GM04503 (cell line): ENCODE measurements around the gene GRHL1.

Experiments used
- DNase-seq: peaks from one replicate; pipeline ENCODE4 v3.0.0-alpha.2; 2012; ENCODE audit warnings: low read depth

GRHL1 gene

DNA sequence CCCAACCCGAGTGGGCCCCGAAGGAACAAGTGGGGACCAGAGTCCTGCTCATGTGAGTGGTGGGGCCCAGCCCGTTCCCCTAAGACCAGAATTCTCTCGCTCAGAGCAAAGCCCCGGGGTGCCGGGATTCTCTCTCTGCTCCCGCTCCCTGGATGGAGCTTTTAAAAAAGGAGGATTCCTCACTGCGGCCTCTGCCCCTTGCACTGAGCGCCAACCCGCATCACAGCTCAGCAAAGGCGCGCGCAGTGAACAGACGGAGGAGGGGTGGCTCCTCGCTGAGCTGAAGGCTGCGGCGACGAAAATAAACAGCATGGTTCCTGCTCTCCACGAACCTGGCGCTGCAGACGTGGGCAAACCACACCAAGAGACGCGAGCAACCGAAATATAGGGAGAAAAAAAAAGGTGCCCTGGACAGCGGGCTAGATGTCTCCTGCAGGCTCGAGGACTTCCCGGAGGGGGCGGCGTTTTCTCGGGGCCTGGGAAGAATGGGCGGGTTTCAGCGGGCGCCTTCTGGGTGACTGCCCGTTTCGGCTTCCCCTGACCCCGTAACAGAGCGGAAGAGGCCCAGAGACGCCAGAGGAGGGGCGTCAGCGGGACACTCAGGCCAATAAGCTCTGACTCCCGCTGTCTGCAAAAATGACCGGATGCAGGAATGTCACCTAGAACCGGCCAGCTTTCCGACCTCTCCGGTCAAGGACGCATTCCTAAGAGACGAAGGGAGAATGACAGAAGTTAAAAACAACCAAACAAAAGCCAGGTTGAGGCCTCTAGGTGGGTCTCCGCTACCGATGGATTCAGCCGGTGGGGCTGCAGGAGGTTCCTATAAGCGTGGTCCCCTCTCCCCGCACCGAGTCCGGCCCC lies 91.0 kb downstream of the GRHL1 start:
- DNase-seq = no peak

DNA sequence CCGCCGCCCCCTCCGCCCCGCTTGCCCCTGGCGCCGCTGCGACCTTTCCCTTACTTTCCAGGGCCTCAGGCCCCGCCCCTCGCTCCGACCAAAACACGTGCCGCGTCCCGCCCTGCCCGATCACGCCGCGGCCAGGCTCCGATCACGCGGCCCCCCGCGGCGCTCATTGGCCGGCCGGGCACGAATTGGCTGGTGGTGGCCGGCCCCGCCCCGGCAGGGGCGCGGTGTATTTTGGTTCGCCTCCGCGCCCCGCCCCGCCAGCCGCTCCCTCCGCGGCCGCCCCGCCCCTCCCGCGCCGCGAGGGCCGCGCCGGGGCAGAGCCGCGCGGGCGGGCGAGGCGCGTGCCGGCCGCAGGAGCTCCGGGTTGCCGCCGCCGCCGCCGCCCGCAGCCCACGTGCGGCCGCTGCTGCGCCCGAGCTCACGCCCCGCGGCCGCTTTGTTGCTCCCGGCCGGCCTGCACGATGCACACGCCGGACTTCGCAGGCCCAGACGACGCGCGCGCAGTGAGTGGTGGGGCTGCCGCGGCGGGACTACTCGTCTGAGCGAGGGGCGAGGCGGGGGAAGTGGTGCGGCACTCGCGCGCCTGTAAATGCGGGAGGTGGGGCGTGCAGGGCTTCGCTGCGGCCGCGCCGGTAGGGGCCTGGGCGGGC lies 91.9 kb downstream of the GRHL1 start, which contains the start of gene KLF11:
KLF11 (plus strand) TSS at position 295 of the 650 bp plus-strand sequence; CDS start at position 462, 167 bp downstream.
- DNase-seq = no peak

DNA sequence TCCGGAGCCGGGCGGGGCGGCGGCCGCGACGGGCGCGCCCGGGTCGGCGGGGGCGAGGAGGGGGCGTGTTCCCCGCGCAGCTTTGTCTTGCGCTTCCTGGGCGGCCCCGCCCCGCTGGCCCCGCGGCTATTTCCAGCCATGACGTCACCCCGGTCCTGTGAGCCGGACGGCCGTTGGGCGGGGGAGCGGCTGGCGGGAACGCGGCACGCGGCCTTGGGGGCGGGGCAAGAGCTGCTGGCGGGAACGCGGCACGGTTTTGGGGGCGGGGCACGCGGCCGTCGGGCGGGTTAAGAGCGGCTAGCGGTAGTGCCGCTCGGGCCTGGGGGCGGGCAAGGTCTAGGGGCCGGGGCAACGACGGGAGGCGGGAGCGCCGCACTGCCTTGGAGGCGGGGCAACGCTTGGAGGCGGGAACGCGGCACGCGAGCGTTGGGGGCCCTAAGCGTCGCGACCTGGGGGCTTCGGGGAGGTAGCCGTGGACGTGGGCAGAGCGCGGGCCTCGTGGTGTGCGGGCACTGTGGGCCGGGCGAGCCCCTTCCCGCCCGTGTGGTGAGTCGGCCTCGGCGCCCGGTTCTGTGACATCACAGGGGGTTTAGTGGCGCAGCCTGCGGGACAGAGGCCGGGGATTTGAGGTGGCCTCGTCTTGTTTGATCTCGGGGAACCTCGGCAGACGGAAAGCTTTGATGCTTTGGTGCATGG lies 92.6 kb downstream of the GRHL1 start:
- DNase-seq = no peak

DNA sequence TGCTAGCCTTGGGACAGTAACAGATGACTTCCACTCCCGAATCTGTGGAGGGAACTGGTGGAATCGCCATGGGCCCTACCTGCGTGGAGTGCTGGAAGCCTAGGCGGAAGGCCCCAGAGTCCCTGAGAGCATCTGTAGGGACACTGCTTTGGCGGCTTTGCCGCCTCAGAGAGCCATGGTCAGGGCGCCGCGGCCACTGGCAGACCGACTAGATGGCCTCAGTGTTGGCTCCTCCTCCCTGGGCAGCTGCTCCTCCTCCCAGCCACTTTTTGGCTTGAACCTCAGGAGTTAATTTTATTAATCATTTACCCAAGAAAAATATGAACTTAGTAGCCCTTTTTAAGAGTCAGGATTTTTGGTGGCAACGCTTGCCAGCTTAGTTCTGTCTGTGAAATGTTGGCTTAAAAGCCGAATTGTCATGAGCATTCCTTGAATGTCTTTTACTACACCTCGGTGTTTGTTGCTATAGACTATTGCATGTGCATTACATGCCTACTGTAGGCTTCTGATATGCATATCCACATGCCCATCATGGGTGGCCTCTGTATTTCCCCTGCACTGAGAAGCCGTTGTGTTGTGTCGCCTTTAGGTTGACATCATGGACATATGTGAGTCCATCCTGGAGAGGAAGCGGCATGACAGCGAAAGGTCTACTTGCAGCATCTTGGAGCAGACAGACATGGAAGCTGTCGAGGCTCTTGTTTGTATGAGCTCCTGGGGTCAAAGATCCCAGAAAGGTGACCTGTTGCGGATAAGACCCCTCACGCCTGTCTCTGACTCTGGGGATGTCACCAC lies 94.3 kb downstream of the GRHL1 start:
- no peak for DNase-seq

DNA sequence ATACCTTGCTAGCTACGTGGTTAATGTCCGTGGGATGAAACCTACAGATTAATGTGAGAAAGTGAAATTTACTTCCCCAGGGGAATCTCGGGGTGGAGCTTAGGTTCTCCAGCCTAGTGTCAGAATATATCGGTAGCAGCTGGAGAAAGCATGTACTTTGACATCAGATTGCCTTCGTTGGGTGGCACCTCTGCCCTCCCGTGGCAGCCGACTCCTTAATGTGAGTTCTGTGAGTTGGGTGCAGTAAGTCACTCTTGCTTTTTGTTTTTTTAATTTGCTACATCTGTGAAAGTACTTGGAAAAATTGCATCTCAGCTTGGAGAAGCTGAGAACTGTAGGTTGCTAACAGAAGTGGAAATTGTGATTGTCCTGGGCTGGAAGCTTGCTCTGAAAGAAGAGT lies 95.4 kb downstream of the GRHL1 start:
- no peak for DNase-seq

DNA sequence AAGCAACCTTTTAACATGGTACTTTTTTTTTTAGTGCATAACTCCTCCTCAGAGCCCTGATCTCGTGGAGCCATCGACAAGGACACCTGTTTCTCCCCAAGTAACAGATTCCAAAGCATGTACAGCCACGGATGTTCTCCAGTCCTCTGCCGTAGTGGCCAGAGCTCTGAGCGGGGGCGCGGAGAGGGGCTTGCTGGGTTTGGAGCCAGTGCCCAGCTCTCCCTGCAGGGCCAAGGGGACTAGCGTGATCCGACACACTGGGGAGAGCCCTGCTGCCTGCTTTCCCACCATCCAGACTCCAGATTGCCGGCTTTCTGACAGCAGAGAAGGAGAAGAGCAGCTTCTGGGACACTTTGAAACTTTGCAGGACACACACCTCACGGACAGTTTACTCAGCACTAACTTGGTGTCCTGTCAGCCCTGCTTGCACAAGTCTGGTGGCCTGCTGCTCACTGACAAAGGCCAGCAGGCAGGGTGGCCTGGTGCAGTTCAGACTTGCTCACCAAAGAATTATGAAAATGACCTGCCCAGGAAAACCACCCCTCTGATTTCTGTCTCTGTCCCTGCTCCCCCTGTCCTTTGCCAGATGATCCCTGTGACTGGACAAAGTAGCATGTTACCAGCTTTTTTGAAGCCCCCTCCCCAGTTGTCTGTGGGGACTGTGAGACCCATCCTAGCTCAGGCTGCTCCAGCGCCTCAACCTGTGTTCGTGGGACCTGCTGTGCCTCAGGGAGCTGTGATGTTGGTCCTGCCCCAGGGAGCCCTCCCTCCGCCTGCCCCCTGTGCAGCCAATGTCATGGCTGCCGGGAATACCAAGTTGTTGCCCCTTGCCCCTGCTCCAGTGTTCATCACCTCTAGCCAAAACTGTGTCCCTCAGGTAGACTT lies 96.4 kb downstream of the GRHL1 start:
- DNase-seq = no peak

DNA sequence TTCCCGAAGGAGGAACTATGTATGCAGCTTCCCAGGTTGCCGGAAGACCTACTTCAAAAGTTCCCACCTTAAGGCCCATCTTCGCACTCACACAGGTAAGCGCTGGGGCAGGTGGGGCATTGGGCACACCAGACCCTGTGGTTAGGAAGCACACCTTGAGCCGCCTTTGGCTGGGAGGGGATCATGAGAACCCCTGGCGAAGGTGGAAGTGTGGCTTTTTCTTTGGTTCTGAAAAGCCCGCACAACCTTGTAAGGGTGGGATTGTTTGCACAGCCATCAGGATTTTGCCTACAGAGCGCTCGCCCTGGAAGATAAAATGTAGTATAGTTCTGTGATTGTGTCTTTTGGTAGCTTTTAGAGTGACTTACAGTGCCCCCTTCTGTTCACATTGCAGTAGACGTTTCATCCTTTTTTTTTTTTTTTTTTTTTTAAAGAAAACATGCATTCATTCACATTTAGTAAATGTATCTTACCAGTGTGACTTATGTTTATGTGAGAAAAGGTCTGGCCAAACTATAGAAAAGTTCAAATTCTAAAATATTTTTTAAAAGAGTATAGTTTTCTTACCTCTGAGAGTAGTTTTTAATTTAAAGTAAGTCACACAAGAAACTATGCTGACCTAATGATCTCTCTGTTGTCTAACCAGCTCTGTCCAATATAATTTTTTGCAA lies 97.1 kb downstream of the GRHL1 start:
- DNase-seq = no peak
